OCI-LY3 (cell line): ENCODE results near the gene XRCC5.

Source experiments
- CTCF ChIP-seq: fragments of 200-600, 300-600 bp; sonication (generic); IDR thresholded peaks from 2 replicates; pipeline ENCODE4 v1.5.1; 2014; ENCODE audit warnings: antibody characterized with exemption, low read length, low read depth
- EZH2phosphoT487 ChIP-seq: fragments of 200-600 bp; shearing (Covaris generic); IDR thresholded peaks from 2 replicates; pipeline ENCODE4 v1.6.1; 2018; ENCODE audit warnings: antibody characterized with exemption, mixed run types, low read depth

GRCh38 chr2:216181351-216181750, 72.2 kb downstream of the XRCC5 start:
- TF ChIP-seq CTCF (no peak), EZH2phosphoT487 (no peak)
